ENCODE data around the gene RFX3.
"Not testable (repeated sequence)": the region's sequence is repeated elsewhere in the genome, so short reads cannot be mapped to it uniquely, and the experiment has no call there.

The RFX3 gene

GRCh38 chr9:3361116-3361515 is 164.7 kb downstream of the RFX3 start:
- no peak overlapping the region for H3K4me3 ChIP-seq (ENCODE audit: low read depth, low read length)

DNA sequence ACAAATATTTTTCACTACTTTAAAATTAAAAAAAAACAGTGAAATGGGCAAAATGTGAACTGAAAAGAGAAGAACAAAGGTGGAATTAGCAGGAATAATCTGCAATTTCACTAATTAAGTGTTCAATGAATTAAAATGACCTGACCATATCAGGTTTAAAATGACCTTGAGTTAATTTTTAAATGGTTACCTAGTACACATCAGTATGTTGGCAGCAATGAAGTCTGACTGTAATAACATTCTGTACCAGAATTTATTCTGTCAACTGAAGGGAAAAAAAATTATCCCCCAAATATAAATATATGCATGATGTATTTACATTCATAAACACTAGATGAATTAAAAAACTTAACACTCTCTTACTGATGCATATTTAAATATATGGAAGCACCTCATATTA is 165.6 kb downstream of the RFX3 start:
- H3K4me3 ChIP-seq (ENCODE audit: low read depth, low read length), result no peak overlapping the region

GRCh38 chr9:3359778-3360177 is 166.0 kb downstream of the RFX3 start:
- H3K4me3 ChIP-seq (ENCODE audit: low read depth, low read length), result no peak overlapping the region

- H3K4me3 ChIP-seq (ENCODE audit: low read depth, low read length), result no peak overlapping the region
Observed at GRCh38 chr9:3359048-3359692, 166.6 kb downstream of the RFX3 start.

DNA sequence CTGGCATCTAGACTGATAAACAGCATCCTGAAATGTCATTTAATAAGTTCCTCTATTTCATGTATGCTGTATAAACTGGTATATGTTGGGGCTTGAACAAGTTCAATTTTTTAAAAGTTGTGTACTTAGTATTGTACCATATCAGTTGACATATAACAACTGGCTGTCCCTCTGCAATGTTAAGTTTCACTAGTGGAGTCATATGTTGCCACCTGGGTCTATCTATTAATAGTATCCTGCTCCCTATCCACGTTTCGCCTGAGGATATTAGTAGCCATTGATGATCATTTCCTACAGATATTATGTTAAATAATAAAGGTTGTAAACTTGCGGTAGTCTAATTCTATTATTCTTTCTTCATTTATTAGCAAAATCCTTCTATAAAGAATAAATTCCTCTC is 177.6 kb downstream of the RFX3 start:
- no peak overlapping the region for H3K4me3 ChIP-seq (ENCODE audit: low read depth, low read length)

DNA sequence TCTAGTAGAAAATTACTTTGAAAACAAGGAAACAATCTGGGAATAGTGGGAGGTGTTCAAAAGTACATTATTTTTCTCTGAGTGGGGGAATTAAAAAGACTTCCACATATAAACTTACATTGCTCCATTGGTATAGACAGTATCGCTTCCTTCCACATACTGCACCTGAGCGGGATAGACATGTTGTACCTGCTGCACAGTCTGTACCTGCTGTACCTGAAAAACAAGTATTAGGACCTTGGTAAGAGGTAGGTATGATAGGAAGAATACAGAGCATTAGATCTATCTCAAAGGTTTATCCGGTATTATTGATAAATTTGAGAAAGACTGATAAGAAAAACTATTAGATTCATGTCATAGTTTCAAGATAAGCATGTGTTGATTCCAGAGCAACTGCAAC is 179.3 kb downstream of the RFX3 start:
- no peak overlapping the region for H3K4me3 ChIP-seq (ENCODE audit: low read depth, low read length)

DNA sequence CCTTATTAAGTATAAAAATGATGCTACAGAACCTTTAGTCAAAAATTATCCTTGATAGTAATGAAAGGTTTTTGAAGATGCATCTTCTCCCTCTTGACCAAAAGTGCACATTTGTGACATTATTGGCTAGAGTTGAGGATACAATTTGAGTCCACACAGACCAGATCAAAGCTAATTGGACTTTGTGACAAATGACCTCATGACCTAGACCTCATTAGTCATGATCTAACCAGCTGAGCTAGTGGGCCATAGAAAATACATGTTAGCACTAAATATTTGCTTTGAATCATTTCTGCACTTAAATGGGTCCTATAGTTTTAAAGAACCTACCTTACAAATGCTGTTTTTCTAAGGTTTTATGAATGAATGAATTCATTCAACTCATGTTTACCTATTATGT is 182.1 kb downstream of the RFX3 start:
- no peak overlapping the region for H3K4me3 ChIP-seq (ENCODE audit: low read depth, low read length)

GRCh38 chr9:3342159-3342777 is 183.5 kb downstream of the RFX3 start:
- no peak overlapping the region for H3K4me3 ChIP-seq (ENCODE audit: low read depth, low read length)

DNA sequence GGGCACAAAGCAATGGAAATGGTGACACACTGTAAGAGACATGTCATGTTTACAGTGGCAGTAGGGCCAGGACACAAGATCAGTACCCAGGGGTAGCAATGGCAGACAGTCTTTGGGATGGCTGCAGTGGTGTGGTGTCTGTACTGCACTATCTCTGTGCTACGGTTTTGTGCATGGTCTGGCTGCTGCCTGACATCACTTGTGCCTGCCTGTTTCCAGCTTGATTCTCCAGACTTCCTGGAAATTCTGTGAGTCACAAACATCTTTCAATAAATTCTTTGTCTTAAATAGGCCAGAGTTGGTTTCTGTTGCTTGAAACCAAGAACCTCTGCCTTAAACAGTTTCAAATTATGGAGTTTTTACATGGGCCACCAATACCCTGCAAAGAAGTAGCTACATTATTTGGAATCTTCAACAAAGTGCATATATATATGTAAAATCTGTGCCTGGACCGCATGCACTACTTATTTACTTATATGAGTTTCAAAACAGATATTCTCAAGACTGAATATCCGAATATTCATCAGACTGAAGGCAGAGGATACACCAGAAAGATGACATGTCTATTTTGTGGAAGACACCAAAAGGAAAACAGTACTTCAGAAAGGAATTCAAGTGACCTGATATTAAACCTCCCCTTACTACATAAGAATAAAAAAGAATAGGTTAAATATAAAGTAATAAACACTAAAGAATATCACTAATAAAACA is 188.1 kb downstream of the RFX3 start:
- no peak overlapping the region for H3K4me3 ChIP-seq (ENCODE audit: low read depth, low read length)

DNA sequence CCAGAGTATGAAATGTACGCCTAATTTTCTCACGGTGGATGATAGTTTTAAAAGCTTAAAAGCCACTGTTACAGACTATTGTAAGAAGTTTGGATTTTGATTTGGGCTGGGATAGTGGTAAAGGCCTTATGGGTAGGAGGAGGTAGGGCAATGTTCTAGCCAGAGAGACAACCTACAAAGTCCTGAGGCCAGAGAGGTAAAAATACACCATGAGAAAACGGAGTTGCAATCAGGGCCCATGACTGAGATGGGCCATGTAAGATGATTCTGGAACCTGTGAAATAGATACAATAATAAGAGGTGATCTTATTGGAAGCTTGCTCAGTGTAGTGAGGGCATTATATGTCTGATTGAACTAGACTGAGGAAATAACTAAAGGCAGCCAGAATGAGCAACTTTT is 188.8 kb downstream of the RFX3 start:
- no peak overlapping the region for H3K4me3 ChIP-seq (ENCODE audit: low read depth, low read length)

- no peak overlapping the region for H3K4me3 ChIP-seq (ENCODE audit: low read depth, low read length)
Observed at GRCh38 chr9:3332802-3333201, 193.0 kb downstream of the RFX3 start.

DNA sequence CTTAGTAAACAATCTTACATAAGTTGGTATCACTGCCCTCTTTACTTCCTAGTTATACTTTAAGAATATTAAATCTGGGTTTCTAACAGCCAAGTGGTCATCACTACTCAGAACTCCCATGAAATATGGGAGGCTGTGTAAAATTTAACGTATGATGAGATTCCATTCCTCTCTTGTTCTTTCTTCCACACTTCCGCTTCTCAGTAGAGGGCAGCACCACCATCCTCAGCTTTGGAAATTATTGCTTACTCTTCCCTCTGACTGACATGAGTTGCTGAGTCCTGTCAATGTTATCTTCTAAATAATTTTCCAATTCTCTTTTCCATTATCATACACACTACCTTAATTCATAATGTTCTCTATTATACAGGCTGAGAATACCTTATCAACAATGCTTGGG is 194.0 kb downstream of the RFX3 start:
- H3K4me3 ChIP-seq (ENCODE audit: low read depth, low read length), result no peak overlapping the region

DNA sequence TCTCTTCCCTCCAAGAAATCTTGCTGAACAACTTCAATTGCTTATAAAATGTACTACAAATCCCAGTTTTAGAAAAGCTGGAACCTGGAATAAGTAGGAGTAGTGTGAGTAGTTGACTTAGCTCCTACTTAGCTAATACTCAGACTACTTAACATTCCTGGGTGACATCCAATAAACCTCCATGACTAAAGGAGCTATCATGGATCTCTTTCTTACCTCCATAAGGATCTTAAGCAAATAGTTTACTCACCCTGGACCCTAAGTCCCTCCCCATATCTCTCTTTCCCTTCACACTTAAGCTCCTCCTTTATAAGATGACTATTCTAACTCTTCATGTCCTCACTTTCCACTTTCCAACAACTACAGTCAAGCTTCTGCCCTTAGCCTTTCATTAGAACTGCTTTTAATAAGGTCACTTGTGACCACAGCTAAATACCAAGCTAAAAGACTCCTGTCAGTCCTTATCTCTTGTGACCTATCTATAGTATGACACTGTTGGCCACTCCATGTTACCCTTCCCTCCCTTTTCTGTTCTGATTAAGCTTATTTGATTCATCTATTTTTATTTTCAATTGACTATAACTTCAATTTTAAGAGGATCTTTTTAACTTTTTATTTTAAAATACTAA is 194.9 kb downstream of the RFX3 start:
- no peak overlapping the region for H3K4me3 ChIP-seq (ENCODE audit: low read depth, low read length)

- H3K4me3 ChIP-seq (ENCODE audit: low read depth, low read length), result no peak overlapping the region
Observed at GRCh38 chr9:3329361-3329760, 196.4 kb downstream of the RFX3 start.

GRCh38 chr9:3323714-3324113 is 202.1 kb downstream of the RFX3 start:
- no peak overlapping the region for H3K4me3 ChIP-seq (ENCODE audit: low read depth, low read length)

- no peak overlapping the region for H3K4me3 ChIP-seq (ENCODE audit: low read depth, low read length)
Observed at GRCh38 chr9:3321186-3321585, 204.6 kb downstream of the RFX3 start.

GRCh38 chr9:3312595-3312994 is 213.2 kb downstream of the RFX3 start:
- H3K4me3 ChIP-seq (ENCODE audit: low read depth, low read length), result not testable (repeated sequence)

GRCh38 chr9:3308609-3309008 is 217.2 kb downstream of the RFX3 start:
- H3K4me3 ChIP-seq (ENCODE audit: low read depth, low read length), result no peak overlapping the region

DNA sequence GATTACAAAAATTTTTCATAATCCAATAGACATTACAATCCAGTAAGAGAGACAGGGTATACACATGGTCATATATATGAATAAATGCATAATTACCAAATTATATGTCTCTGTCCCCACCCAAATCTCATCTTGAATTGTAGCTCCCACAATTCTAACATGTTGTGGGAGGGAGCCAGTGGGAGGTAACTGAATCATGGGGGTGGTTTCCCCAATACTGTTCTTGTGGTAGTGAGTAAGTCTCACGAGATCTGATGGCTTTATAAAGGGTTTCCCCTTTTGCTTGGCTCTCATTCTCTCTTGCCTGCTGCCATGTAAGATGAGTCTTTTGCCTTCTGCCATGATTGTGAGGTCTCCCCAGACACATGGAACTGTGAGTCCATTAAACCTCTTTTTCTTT is 221.4 kb downstream of the RFX3 start:
- H3K4me3 ChIP-seq (ENCODE audit: low read depth, low read length), result not testable (repeated sequence)

GRCh38 chr9:3299872-3300271 is 225.9 kb downstream of the RFX3 start:
- no peak overlapping the region for H3K4me3 ChIP-seq (ENCODE audit: low read depth, low read length)

- no peak overlapping the region for H3K4me3 ChIP-seq (ENCODE audit: low read depth, low read length)
Observed at GRCh38 chr9:3296536-3296935, 229.3 kb downstream of the RFX3 start.

- H3K4me3 ChIP-seq (ENCODE audit: low read depth, low read length), result no peak overlapping the region
Observed at GRCh38 chr9:3292311-3292710, 233.5 kb downstream of the RFX3 start.

All from iPS-11a (cell line).